Suppressor macrophage (primary cell): ENCODE results near the gene MLIP.

ENCODE experiments used
- DNase-seq, 4 experiments: peaks; one replicate each; pipeline ENCODE4 v3.0.0-alpha.2; 2020 to 2022

MLIP gene

DNA sequence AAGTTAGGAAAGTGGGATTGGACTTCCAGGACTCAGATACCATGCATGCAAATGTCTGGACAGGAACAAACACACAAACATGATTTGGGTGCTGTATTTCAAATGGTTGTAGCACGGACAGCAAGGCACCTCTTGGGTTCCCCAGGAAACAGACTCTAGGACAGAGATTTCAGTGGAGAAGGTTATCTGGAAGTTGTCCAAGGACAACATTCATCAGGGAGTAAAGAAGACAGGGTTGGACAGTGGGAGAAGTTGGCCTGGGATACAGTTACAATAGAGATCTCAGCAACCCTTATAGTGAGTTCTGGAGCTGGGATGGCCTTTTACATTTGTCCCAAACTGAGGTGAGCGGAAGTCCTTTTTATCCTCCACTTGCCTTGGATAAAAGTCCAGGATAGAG, 177.2 kb downstream of the MLIP start:
- no peak for DNase-seq

DNA sequence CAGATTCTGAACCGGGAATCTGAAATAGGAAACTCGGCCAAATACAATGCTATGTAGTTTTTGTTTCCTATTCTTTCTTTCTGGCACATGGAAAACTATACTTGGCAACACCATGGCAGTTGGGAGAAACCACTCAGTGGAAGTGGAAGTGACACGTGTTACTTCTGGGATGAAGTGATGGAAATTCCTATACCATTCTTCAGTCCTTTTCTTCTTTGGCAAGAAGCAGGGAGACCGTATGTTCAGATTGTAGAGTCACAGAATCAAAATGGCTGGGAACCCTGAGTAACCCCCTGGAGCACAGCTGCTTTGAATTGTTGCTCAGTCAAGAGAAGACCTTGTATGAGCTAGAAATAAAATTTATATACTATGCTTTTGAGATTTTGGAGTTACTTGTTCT, 178.2 kb downstream of the MLIP start:
- DNase-seq: no peak

DNA sequence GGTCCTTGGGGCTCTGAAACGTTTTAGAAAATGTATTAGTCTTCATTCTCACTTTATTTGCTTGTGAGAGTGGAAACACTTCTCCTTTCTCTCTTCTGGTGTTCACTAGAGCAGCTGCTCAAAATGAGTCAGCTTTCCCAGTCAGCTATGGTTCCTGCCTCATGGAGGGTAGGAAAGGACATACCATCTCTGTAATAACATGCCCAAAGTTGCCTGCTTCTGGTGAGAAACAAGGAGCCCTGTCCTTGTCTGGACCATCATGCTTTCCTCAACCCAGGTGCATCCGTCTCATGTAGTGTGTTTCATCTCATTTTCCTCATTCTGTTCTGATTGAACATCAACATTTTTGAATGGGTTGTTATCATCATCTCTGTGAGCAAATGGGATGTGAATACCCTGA, 179.9 kb downstream of the MLIP start:
- peak in 1 of 4 experiments; percentile 4 for DNase-seq

DNA sequence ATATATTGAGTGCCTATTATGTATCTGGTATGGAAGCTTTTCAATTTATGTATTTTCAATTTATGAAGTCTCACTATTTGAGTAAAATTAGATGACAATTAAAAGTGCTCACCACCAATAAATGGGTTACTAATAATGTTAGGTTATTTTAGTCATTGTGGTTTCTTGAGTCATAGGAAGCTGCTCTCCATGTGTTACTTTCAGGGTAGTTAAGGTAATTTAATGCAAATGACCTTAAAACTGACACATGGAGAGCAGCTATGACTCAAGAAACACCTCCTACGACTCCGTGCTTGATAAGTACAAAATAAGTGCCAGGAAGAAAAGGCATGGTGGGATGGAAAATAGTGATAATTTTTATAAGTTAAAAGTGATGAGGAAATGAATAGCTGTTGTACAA, 180.5 kb downstream of the MLIP start:
- DNase-seq: no peak

DNA sequence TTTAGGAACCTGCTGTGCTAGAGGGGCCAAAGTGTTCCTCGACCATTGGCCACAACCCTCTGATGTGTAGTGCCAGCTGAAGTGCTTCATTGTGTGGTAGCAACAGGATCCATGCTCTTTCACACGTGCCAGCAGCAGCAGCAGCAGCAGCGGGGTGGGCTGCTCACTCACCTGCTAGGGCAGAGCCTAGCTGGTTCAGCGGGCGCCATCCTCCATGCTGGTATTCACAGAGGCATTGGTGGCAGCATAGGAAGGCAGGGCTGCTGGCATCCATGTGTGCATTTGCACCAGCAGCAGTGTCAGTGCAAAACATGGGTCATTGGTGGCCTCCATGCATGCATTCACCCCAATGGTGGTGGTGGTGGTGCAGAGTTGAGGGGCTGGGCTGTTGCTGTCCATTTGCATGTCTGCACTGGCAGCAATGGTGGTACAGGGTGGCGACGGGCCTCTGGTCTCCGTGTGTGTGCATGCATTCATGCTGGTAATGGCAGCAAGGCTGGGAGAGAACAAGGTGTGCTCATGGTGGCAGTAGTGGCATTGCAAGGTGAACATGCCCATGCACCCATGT, 183.8 kb downstream of the MLIP start:
- DNase-seq: no peak

DNA sequence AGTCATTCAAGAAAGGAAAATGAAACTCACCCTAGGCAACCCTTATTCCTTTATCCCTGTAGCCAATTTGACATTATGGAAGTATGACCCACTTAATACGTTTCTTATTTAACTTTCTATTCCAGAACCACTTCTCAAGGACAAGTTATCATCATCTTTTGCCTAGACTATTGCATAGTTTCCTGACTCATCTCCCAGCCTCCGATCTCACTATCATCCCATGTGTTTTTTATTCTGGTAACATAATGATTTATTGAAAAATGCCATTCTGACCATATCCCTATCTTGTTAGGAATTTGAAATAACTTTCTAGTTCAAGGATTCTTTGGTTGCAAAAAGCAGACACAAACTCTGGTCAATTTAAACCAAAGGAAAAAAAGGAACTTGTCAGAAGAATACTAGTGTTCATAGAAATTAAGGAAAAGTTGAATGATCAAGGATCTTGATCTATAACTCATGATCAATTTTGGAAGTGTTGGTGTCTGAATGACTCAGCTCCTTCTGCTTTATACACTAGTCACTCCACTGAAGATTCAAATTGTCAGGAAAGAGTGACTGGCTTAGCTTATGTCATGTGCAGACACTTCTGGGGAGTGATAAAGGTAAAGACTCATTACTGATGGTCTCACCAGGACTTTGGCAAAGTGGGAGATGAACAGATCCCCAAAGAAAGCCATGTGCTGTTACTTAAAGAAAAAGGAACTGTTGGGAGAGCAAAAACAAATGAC, 188.5 kb downstream of the MLIP start:
- DNase-seq: no peak

DNA sequence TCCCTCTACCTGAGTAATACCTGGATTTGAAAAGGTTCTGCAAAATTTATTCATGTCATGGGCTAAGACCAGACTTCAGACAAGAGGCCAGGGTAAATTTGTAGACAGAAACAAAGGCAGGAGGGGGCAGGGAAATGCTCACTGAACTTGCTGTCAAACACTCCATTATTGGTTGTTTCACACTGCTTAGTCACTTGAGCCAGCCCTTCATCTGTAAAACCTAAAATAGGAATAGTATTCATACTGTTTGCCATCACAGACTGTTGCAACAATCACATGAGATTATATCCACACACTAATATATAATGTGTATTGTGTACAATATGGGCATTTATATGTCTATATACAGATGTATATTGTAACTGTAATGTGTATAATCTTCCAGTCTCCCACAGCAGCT, 190.5 kb downstream of the MLIP start:
- no peak for DNase-seq

DNA sequence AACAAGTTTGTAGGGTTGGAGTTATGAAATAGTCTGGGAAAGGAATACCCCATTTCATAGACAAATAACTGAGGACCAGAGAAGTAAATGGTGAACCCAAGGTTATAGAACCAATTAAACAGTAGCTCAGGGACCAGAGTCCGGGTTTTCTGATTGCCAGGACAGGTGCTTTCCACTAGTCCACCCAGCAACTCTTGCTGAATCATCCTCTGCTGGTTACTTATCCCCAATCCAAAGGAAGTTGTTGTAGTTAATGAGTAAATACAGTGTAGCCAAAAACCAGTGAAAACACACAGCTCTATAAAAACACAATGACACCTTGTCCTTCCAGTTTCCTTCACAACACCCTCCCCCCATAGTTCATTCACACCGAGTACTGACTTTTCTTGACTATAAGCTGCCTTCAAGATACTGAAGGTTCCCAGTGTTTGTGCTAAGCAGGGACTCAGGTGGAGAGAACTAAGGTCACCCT, 196.2 kb downstream of the MLIP start:
- no peak for DNase-seq

DNA sequence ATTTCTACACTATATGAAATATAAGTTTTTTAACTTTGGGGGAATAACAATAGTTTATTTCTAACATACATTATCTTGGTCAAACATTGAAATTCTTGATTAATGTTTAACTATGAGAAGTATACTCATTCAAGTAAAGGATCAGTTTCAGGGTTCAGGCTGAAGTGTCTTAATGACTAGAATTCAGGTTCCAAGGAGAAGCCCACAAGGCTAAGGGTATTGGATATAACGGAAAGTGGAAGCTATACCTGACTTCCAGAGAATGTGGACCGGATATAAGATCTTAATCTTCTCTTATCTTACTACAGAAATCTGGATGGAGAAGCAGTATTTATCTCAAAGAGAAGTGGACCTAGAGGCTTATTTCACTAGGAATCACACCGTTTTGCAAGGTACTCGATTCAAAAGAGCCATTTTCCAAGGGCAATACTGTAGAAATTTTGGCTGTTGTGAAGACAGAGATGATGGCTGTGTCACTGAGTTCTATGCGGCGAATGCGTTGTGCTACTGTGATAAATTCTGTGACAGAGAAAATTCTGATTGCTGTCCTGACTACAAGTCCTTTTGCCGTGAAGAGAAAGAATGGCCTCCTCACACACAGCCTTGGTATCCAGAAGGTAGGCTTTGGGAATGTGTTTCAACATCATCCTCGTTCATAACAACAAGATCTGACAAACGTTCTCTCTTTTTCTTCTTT, 197.2 kb downstream of the MLIP start, which contains the start of gene TINAG:
Gene TINAG, plus strand, starts transcription at position 153 of the 697 bp plus-strand sequence. Its CDS starts 110 bp downstream, at position 263.
- no peak for DNase-seq

DNA sequence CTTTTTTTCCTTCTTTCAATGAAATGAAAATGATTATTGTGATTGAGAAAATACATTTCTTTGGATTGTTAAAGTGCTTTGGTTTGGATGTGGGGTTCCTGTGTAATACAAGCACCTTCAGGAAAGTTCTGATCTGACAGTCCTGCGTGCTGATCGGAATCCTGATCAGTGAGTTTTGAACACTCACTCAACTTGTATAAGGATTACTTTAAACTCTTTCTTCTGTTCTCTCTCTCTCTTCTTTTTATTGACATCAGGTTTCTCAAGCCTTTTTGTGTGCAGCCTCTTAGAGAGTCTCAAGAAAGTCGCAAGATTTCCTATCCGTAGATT, 197.7 kb downstream of the MLIP start:
- no peak for DNase-seq

DNA sequence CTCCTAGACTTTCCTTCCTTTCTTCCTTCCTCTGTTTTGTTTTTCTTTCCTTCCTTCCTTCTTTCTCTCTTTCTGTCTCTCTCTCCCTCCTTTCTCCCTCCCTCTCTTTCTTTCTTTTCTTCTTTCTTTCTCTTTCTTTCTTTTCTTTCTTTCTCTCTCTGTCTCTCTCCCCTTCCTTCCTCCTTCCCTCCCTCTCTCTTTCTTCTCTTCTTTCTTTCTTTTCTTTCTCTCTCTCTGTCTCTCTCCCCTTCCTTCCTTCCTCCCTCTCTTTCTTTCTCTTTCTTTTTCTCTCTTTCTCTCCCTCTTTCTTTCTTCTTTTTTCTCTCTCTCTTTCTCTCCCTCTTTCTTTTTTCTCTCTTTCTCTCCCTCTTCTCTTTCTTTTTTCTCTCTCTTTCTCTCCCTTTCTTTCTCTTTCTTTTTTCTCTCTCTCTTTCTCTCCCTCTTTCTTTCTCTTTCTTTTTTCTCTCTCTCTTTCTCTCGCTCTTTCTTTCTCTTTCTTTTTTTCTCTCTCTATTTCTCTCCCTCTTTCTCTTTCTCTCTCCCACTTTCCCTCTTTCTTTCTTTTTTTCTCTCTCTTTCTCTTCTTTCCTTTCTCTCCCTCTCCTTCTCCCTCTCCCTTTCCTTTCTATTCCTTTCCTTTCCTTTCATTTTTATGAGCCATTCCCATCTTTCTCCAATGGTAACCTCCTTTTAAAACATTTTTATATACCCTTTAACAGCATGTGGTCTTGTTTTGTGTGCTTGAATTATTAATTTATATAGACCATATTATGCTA, 199.3 kb downstream of the MLIP start:
- DNase-seq: no peak

DNA sequence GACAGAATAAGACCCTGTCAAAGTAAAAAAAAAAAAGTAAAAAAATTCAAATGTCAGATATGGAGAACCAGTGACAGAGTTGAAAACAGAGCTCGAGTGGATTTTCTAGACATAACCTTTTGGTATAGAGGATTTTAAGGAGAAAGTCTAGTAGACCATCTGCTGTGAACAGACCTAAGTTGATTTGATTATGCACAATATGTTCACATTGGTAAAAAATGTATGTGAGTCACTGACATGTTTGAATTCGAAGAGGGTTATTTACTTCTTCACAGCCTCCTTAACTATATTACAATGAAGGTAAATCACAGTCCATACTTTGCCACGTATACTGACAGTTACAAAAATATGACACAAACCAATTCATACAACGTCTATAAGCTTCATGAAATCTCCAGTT, 204.4 kb downstream of the MLIP start:
- no peak for DNase-seq
